Panc1 (cell line): ENCODE data around the gene PSMG1. TPM values are rescaled to one million over a fixed set of nuclear protein-coding genes. Genes with fewer than 3 reads are reported as not detected.

Experiments used
- ATAC-seq: fragments of 200-7000 bp; cut with Tn5 transposase; 2 replicates; pipeline ENCODE4 v1.9.1; 2020; ENCODE audit warnings: mild to moderate bottlenecking, moderate library complexity
- BruUV-seq: library from RNA; stranded (reverse); fragments of 400-500 nt; replicated peaks from 2 replicates; lab custom pipeline; 2021; lab: Mats Ljungman, UMichigan
- CTCF ChIA-PET: fragments of 300-600 bp; sonication (Branson Sonifier 250); formaldehyde crosslinking; loops from one replicate; lab custom pipeline; 2022; ENCODE audit warnings: antibody characterized with exemption; lab: Charles Lee
- POLR2A ChIA-PET: fragments of 300-600 bp; sonication (Branson Sonifier 250); formaldehyde crosslinking; loops from one replicate; lab custom pipeline; 2022; ENCODE audit warnings: antibody characterized with exemption; lab: Charles Lee
- DNase-seq: peaks from one replicate; pipeline ENCODE4 v3.0.0-alpha.2; 2010; ENCODE audit warnings: low read depth, low spot score
- H3K27ac ChIP-seq: 2 replicates; pipeline ENCODE4 v1.5.1; 2011; ENCODE audit warnings: mild to moderate bottlenecking, low read length, inconsistent platforms
- H3K27me3 ChIP-seq: fragments of 200-500 bp; sonication (Bioruptor generic); 2 replicates; pipeline ENCODE4 v1.6.0; 2014; ENCODE audit warnings: low read length, inconsistent platforms; ENCODE audit not compliant: control insufficient read depth, insufficient read depth
- H3K36me3 ChIP-seq: fragments of 200-500 bp; sonication (Bioruptor generic); 2 replicates; pipeline ENCODE4 v1.5.1; 2014; ENCODE audit warnings: inconsistent platforms, mild to moderate bottlenecking, low read length, moderate library complexity; ENCODE audit not compliant: control insufficient read depth, insufficient read depth
- H3K4me1 ChIP-seq: 2 replicates; pipeline ENCODE4 v1.5.1; 2011; ENCODE audit warnings: inconsistent platforms, mild to moderate bottlenecking, low read length, moderate library complexity; ENCODE audit not compliant: control insufficient read depth, insufficient read depth
- H3K4me3 ChIP-seq, 2 experiments: 2 replicates each; pipeline ENCODE4 v1.5.1; 2011 to 2012; ENCODE audit warnings: low read depth in 2 of 2, low read length in 2 of 2, mild to moderate bottlenecking in 2 of 2, inconsistent platforms in 1 of 2, moderate library complexity in 1 of 2
- H3K9me3 ChIP-seq: fragments of 200-500 bp; sonication (Bioruptor generic); 2 replicates; pipeline ENCODE4 v1.5.1; 2014; ENCODE audit warnings: low read depth, mild to moderate bottlenecking, inconsistent platforms, low read length, moderate library complexity; ENCODE audit not compliant: control insufficient read depth, insufficient read depth
- POLR2AphosphoS5 ChIP-seq: IDR thresholded peaks from 2 replicates; pipeline ENCODE4 v1.6.1; 2012; ENCODE audit warnings: mild to moderate bottlenecking, low read depth, low read length, moderate library complexity
- REST ChIP-seq, 2 experiments: IDR thresholded peaks; 2 replicates each; pipeline ENCODE4 v1.6.1; 2011 to 2012; ENCODE audit warnings: low read depth in 2 of 2, control low read depth in 1 of 2, low read length in 1 of 2, mild to moderate bottlenecking in 1 of 2, moderate library complexity in 1 of 2; ENCODE audit not compliant: insufficient read depth in 1 of 2
- SIN3A ChIP-seq: IDR thresholded peaks from 2 replicates; pipeline ENCODE4 v1.6.1; 2012; ENCODE audit warnings: low read depth, mild to moderate bottlenecking, low read length, moderate library complexity, borderline replicate concordance; ENCODE audit not compliant: insufficient read depth
- TCF7L2 ChIP-seq: IDR thresholded peaks from 2 replicates; pipeline ENCODE4 v1.6.1; 2011; ENCODE audit warnings: mild to moderate bottlenecking, low read depth, low read length, inconsistent platforms
- in situ Hi-C: cut with HindIII; loops from 2 replicates; pipeline ENCODE4 v1.10.0; 2016; ENCODE audit warnings: low sequenced_read_pairs, low pct_unique_long_range_greater_than_20kb
- intact Hi-C: fragments of 100-400 bp; cut with micrococcal nuclease; formaldehyde crosslinking; loops from one replicate; pipeline ENCODE4 v1.10.0; 2022; ENCODE audit not compliant: unreplicated experiment
- total RNA-seq: library from RNA; stranded (reverse); gene quantifications from one replicate; pipeline ENCODE4 v1.2.1, GENCODE V29; 2021; ENCODE audit not compliant: unreplicated experiment
- TF ChIP-seq, protein P1 (sequence below): fragments of 450-650 bp; IDR thresholded peaks from 2 replicates; pipeline ENCODE4 v1.5.1; 2017; ENCODE audit warnings: mild to moderate bottlenecking

Gene PSMG1
- total RNA-seq, 1 experiment from 2014 or later = 70.0 TPM

DNA sequence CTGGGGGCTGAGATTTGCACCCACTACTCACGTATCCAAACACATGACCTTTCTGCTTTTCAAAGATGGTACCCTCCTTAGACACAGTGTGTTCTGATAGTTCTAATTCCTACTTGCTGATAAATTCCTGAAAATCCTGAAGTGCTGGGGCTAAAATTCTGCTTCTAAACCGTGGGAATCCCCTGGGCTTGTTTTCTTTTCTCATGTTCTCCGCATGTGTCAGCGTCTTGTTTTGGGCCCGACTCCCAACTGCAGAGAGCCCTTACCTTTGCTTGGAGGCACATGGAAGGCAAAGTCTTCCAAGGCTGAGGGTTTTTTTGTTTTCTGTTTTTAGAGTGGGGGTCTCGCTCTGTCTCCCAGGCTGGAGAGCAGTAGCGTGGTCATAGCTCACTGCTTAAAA lies 27.2 kb downstream of the PSMG1 start:
- CTCF ChIA-PET = no interaction called here
- ATAC-seq (no peak), DNase-seq (no peak)
- POLR2A ChIA-PET = no interaction called here
- no peaks in the 10 kb centered on the region for H3K36me3 ChIP-seq
- no peak overlapping the region for H3K27ac ChIP-seq
- H3K9me3 ChIP-seq = no peaks in the 10 kb centered on the region
- H3K4me3 ChIP-seq = no peak overlapping the region
- intact Hi-C loops = no loop called here
- BruUV-seq = no TSS peak
- in situ Hi-C loops = no loop called here
- H3K4me1 ChIP-seq = no peaks in the 10 kb centered on the region
- TF ChIP-seq REST (IDR thresholded peaks at IDR 0.05; ENCODE audit: insufficient read depth in 1 of 2, low read depth in 2 of 2, low read length in 1 of 2) (no peak), TCF7L2 (no peak), POLR2AphosphoS5 (no peak), SIN3A (no peak)
- TF ChIP-seq, protein P1, sequence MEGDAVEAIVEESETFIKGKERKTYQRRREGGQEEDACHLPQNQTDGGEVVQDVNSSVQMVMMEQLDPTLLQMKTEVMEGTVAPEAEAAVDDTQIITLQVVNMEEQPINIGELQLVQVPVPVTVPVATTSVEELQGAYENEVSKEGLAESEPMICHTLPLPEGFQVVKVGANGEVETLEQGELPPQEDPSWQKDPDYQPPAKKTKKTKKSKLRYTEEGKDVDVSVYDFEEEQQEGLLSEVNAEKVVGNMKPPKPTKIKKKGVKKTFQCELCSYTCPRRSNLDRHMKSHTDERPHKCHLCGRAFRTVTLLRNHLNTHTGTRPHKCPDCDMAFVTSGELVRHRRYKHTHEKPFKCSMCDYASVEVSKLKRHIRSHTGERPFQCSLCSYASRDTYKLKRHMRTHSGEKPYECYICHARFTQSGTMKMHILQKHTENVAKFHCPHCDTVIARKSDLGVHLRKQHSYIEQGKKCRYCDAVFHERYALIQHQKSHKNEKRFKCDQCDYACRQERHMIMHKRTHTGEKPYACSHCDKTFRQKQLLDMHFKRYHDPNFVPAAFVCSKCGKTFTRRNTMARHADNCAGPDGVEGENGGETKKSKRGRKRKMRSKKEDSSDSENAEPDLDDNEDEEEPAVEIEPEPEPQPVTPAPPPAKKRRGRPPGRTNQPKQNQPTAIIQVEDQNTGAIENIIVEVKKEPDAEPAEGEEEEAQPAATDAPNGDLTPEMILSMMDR = no peak
- no peaks in the 10 kb centered on the region for H3K27me3 ChIP-seq

DNA sequence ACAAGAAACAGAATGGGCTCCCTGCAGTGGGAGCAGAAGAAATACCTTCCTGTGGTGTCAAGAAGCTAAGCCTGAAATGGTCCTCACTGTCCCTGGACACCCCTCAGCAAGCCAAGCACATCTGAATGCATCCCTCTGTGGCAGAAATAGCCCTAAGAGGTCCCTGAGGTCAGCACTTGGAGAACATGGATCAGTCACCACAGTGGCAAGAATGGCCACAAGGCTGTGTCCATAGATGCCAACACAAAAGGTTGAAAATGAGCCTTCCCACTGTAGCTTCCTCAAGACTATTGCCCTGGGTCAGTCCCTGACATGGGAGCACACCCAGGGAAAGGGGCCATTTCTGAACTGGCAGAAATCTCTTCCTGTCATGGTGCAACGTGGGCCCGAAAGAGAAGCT lies 27.7 kb downstream of the PSMG1 start:
- no peaks in the 10 kb centered on the region for H3K27me3 ChIP-seq
- TF ChIP-seq POLR2AphosphoS5 (no peak), SIN3A (no peak), REST (IDR thresholded peaks at IDR 0.05; ENCODE audit: insufficient read depth in 1 of 2, low read depth in 2 of 2, low read length in 1 of 2) (no peak), TCF7L2 (no peak)
- TF ChIP-seq, protein P1 = no peak
- no peaks in the 10 kb centered on the region for H3K4me1 ChIP-seq
- no peak for DNase-seq
- H3K27ac ChIP-seq = no peak overlapping the region
- in situ Hi-C loops = no loop called here
- no TSS peak for BruUV-seq
- peak; percentile 51; the same call in 1 of the 2 replicates for ATAC-seq
- ChIA-PET CTCF (no interaction called here), POLR2A (no interaction called here)
- H3K36me3 ChIP-seq = no peaks in the 10 kb centered on the region
- no peaks in the 10 kb centered on the region for H3K9me3 ChIP-seq
- intact Hi-C loops = no loop called here
- no peak overlapping the region for H3K4me3 ChIP-seq
